Liver (tissue), 9 donors: ENCODE data around the gene SPO11. TPM values are rescaled to one million over a fixed set of nuclear protein-coding genes. Genes with fewer than 3 reads are reported as not detected.

Source experiments
- DNase-seq: peaks from one replicate; pipeline ENCODE4 v3.0.0-alpha.2; 2017; ENCODE audit warnings: low spot score
- H3K27ac ChIP-seq, 2 donors: one replicate each; pipeline ENCODE4 v1.7.0; 2013; ENCODE audit warnings: inconsistent platforms in 2 of 2, low read length in 2 of 2, control low read depth in 1 of 2, low read depth in 1 of 2, mild to moderate bottlenecking in 1 of 2
- H3K27me3 ChIP-seq, 4 donors: one replicate each; pipeline versions ENCODE4 v1.6.1 to v1.7.0; 2013; ENCODE audit warnings: low read length in 3 of 4, inconsistent platforms in 1 of 4, mild to moderate bottlenecking in 1 of 4, moderate library complexity in 1 of 4; ENCODE audit not compliant: control insufficient read depth in 4 of 4, insufficient read depth in 4 of 4
- H3K36me3 ChIP-seq, 4 donors: one replicate each; pipeline versions ENCODE4 v1.6.1 to v1.7.0; 2013; ENCODE audit warnings: low read length in 3 of 4, mild to moderate bottlenecking in 3 of 4, low read depth in 1 of 4, moderate library complexity in 1 of 4; ENCODE audit not compliant: control insufficient read depth in 4 of 4, insufficient read depth in 3 of 4
- H3K4me1 ChIP-seq, 4 donors: one replicate each; pipeline versions ENCODE4 v1.6.1 to v1.7.0; 2013; ENCODE audit warnings: low read length in 3 of 4, mild to moderate bottlenecking in 3 of 4, moderate library complexity in 1 of 4; ENCODE audit not compliant: control insufficient read depth in 4 of 4, insufficient read depth in 4 of 4
- H3K4me3 ChIP-seq, 3 donors: one replicate each; pipeline versions ENCODE4 v1.6.1 to v1.7.0; 2013; ENCODE audit warnings: low read length in 3 of 3, control low read depth in 1 of 3, low read depth in 1 of 3, mild to moderate bottlenecking in 1 of 3
- H3K9ac ChIP-seq, 2 donors: one replicate each; pipeline ENCODE4 v1.7.0; 2013; ENCODE audit warnings: low read length in 2 of 2, mild to moderate bottlenecking in 2 of 2, moderate library complexity in 2 of 2, control low read depth in 1 of 2, low read depth in 1 of 2
- H3K9me3 ChIP-seq, 4 donors: one replicate each; pipeline versions ENCODE4 v1.6.1 to v1.7.0; 2013; ENCODE audit warnings: low read length in 3 of 4; ENCODE audit not compliant: control insufficient read depth in 4 of 4
- ATF3 ChIP-seq: IDR thresholded peaks from 2 replicates; pipeline ENCODE4 v1.6.1; 2016; ENCODE audit warnings: antibody characterized with exemption
- CTCF ChIP-seq: fragments of 150-350 bp; IDR thresholded peaks from 2 replicates; pipeline ENCODE4 v1.5.1; 2017; ENCODE audit warnings: improper control_type of control experiment, low read depth, low read length; ENCODE audit not compliant: missing input control
- EGR1 ChIP-seq, 2 donors: IDR thresholded peaks; 2 replicates each; pipeline ENCODE4 v1.6.1; 2016 to 2018; ENCODE audit warnings: antibody characterized with exemption in 2 of 2, low read depth in 2 of 2
- FOXA1 ChIP-seq: IDR thresholded peaks from 2 replicates; pipeline ENCODE4 v1.6.1; 2016; ENCODE audit warnings: antibody characterized with exemption
- FOXA2 ChIP-seq: IDR thresholded peaks from 2 replicates; pipeline ENCODE4 v1.6.1; 2016; ENCODE audit warnings: antibody characterized with exemption
- GABPA ChIP-seq, 2 donors: IDR thresholded peaks in 1 of 2; conservative IDR thresholded peaks in 1 of 2; 2 replicates each; pipeline ENCODE4 v1.6.1; 2016; ENCODE audit warnings: antibody characterized with exemption in 2 of 2, mild to moderate bottlenecking in 1 of 2, moderate library complexity in 1 of 2
- HNF4A ChIP-seq, 2 donors: conservative IDR thresholded peaks; 2 replicates each; pipeline ENCODE4 v1.6.1; 2016; ENCODE audit warnings: antibody characterized with exemption in 2 of 2, mild to moderate bottlenecking in 2 of 2
- HNF4G ChIP-seq: IDR thresholded peaks from 2 replicates; pipeline ENCODE4 v1.6.1; 2016; ENCODE audit warnings: antibody characterized with exemption
- MAX ChIP-seq: IDR thresholded peaks from 2 replicates; pipeline ENCODE4 v1.6.1; 2016; ENCODE audit warnings: antibody characterized with exemption
- NR2F2 ChIP-seq: IDR thresholded peaks from 2 replicates; pipeline ENCODE4 v1.6.1; 2016; ENCODE audit warnings: antibody characterized with exemption
- RAD21 ChIP-seq, 2 donors: IDR thresholded peaks; 2 replicates each; pipeline ENCODE4 v1.6.1; 2016; ENCODE audit warnings: antibody characterized with exemption in 2 of 2, mild to moderate bottlenecking in 2 of 2
- RXRA ChIP-seq, 2 donors: IDR thresholded peaks; 2 replicates each; pipeline ENCODE4 v1.6.1; 2017 to 2018; ENCODE audit warnings: antibody characterized with exemption in 2 of 2, mild to moderate bottlenecking in 1 of 2
- SP1 ChIP-seq: IDR thresholded peaks from 2 replicates; pipeline ENCODE4 v1.6.1; 2018; ENCODE audit warnings: antibody characterized with exemption, mild to moderate bottlenecking
- TAF1 ChIP-seq: conservative IDR thresholded peaks from 2 replicates; pipeline ENCODE4 v1.6.1; 2016; ENCODE audit warnings: antibody characterized with exemption, mild to moderate bottlenecking
- YY1 ChIP-seq: IDR thresholded peaks from 2 replicates; pipeline ENCODE4 v1.6.1; 2016; ENCODE audit warnings: antibody characterized with exemption, mild to moderate bottlenecking
- WGBS: extraction: QIAGEN DNeasy Blood & Tissue Kit; methylation state at CpG from one replicate; pipeline ENCODE4 v1.1.7; 2013; 5-methylcytosine and 5-hydroxymethylcytosine counted together
- polyA plus RNA-seq, 2 donors: library from polyadenylated mRNA; stranded (reverse) in 1 of 2; unstranded in 1 of 2; fragments of 200-250 nt in 1 of 2; fragments of >200 nt in 1 of 2; fragmentation: Nextera tagmentation in 1 of 2; extraction: Ambion mirVana in 1 of 2; gene quantifications; one replicate each; pipeline versions ENCODE4 v1.2.1 to v1.2.3, GENCODE V29; 2013 to 2015
- total RNA-seq, 2 donors: library from RNA; depleted of rRNA; stranded (reverse); fragments of >200 nt; gene quantifications; one replicate each; pipeline ENCODE4 v1.2.3, GENCODE V29; 2014
- donor health status: healthy.
- donor health status: healthy.
- donor health status: healthy.
- donor health status: healthy.
- donor health status: healthy.

The SPO11 gene
- total and polyA plus RNA-seq, 4 donors: not detected

GRCh38 chr20:57283860-57284259, 45.7 kb upstream of the SPO11 start:
- 74% methylated on average over 7 of the region's 7 CpGs for WGBS
- Histone ChIP-seq H3K9me3 (no peaks in the 10 kb centered on the region), H3K36me3 (no peaks in the 10 kb centered on the region), H3K4me3 (no peak overlapping the region), H3K27me3 (peaks cover 0 to 15% (median 6%) of the 10 kb centered on the region in 4 donors), H3K4me1 (no peaks in the 10 kb centered on the region), H3K9ac (no peak overlapping the region), H3K27ac (no peak overlapping the region)
- DNase-seq: no peak
- TF ChIP-seq RAD21 (IDR thresholded peaks at IDR 0.05): no peak
- no peak for TF ChIP-seq HNF4A (conservative IDR thresholded peaks at IDR 0.05)

GRCh38 chr20:57287007-57287880, 42.4 kb upstream of the SPO11 start:
- peaks cover 0 to 11% (median 8%) of the 10 kb centered on the region in 4 donors for H3K27me3 ChIP-seq
- no peaks in the 10 kb centered on the region for H3K9me3 ChIP-seq
- DNase-seq: no peak
- H3K4me3 ChIP-seq: no peak overlapping the region
- 45% methylated on average over 14 of the region's 14 CpGs for WGBS
- H3K36me3 ChIP-seq: no peaks in the 10 kb centered on the region
- H3K27ac ChIP-seq: no peak overlapping the region
- no peak overlapping the region for H3K9ac ChIP-seq
- no peaks in the 10 kb centered on the region for H3K4me1 ChIP-seq
- TF ChIP-seq MAX: no peak
- no peak for TF ChIP-seq FOXA2
- TF ChIP-seq CTCF: no peak
- TF ChIP-seq NR2F2: no peak
- TF ChIP-seq HNF4G: no peak
- TF ChIP-seq YY1: no peak
- no peak for TF ChIP-seq HNF4A (conservative IDR thresholded peaks at IDR 0.05)
- no peak for TF ChIP-seq SP1
- TF ChIP-seq RXRA (IDR thresholded peaks at IDR 0.05): no peak

GRCh38 chr20:57287901-57288300, 41.7 kb upstream of the SPO11 start:
- Histone ChIP-seq H3K9ac (no peak overlapping the region), H3K36me3 (no peaks in the 10 kb centered on the region), H3K4me1 (no peaks in the 10 kb centered on the region), H3K27me3 (peaks cover 0 to 11% (median 8%) of the 10 kb centered on the region in 4 donors), H3K9me3 (no peaks in the 10 kb centered on the region), H3K4me3 (no peak overlapping the region), H3K27ac (no peak overlapping the region)
- no peak for TF ChIP-seq RAD21 (IDR thresholded peaks at IDR 0.05)
- no peak for TF ChIP-seq CTCF
- no peak for TF ChIP-seq NR2F2
- TF ChIP-seq SP1: no peak
- no peak for TF ChIP-seq HNF4G
- TF ChIP-seq GABPA (IDR thresholded peaks at IDR 0.05 in 1 of 2, conservative IDR thresholded peaks at IDR 0.05 in 1 of 2): no peak
- TF ChIP-seq YY1: no peak
- TF ChIP-seq FOXA1: no peak
- no peak for TF ChIP-seq HNF4A (conservative IDR thresholded peaks at IDR 0.05)
- no peak for TF ChIP-seq ATF3
- TF ChIP-seq FOXA2: no peak
- no peak for TF ChIP-seq EGR1 (IDR thresholded peaks at IDR 0.05; ENCODE audit: low read depth in 2 of 2)
- no peak for TF ChIP-seq TAF1
- TF ChIP-seq RXRA (IDR thresholded peaks at IDR 0.05): no peak
- WGBS: 63% methylated on average over 6 of the region's 6 CpGs
- DNase-seq: no peak
